HepG2 (cell line): ENCODE measurements around the gene ZBTB9. TPM values are rescaled to one million over a fixed set of nuclear protein-coding genes. Genes with fewer than 3 reads are reported as not detected.

Source experiments
- ADNP ChIP-seq: sonication (generic); formaldehyde crosslinking; IDR thresholded peaks from 2 replicates; pipeline ENCODE4 v1.4.0; 2020; ENCODE audit warnings: missing genetic modification reagents
- CENPT ChIP-seq: sonication (generic); formaldehyde crosslinking; IDR thresholded peaks from 2 replicates; pipeline ENCODE4 v1.8.0; 2022; ENCODE audit warnings: low read depth, mild to moderate bottlenecking, moderate library complexity, missing genetic modification reagents
- EEA1 ChIP-seq: sonication (generic); formaldehyde crosslinking; IDR thresholded peaks from 2 replicates; pipeline ENCODE4 v1.5.1; 2020; ENCODE audit warnings: mild to moderate bottlenecking, missing genetic modification reagents, borderline replicate concordance
- ERF ChIP-seq: IDR thresholded peaks from 2 replicates; pipeline ENCODE4 v1.6.1; 2018; ENCODE audit warnings: missing biosample characterization, missing genetic modification reagents
- HMG20A ChIP-seq: IDR thresholded peaks from 2 replicates; pipeline ENCODE4 v1.6.1; 2016; ENCODE audit warnings: borderline replicate concordance
- IKZF1 ChIP-seq: fragments of 450-650 bp; IDR thresholded peaks from 2 replicates; pipeline ENCODE4 v1.7.1; 2016
- NFE2L1 ChIP-seq: sonication (generic); formaldehyde crosslinking; IDR thresholded peaks from 2 replicates; pipeline ENCODE4 v1.4.0; 2020; ENCODE audit warnings: missing genetic modification reagents, mild to moderate bottlenecking, borderline replicate concordance
- NR1H2 ChIP-seq: sonication (generic); formaldehyde crosslinking; IDR thresholded peaks from 2 replicates; pipeline ENCODE4 v1.8.1; 2022; ENCODE audit warnings: low read depth, missing genetic modification reagents, borderline replicate concordance
- SMAD1 ChIP-seq: sonication (generic); formaldehyde crosslinking; IDR thresholded peaks from 2 replicates; pipeline ENCODE4 v1.4.0; 2020; ENCODE audit warnings: missing genetic modification reagents, low read depth, mild to moderate bottlenecking, borderline replicate concordance
- SOX13 ChIP-seq, 3 experiments: fragments of 450-650 bp in 1 of 3; sonication (generic) in 1 of 3; formaldehyde crosslinking in 1 of 3; IDR thresholded peaks in 2 of 3; conservative IDR thresholded peaks in 1 of 3; 2 replicates each; pipeline versions ENCODE4 v1.5.0 to v1.6.1; 2016 to 2020; ENCODE audit warnings: antibody characterized with exemption in 1 of 3, mild to moderate bottlenecking in 1 of 3, missing compliant biosample characterization in 1 of 3, missing genetic modification reagents in 1 of 3, moderate library complexity in 1 of 3
- STAT6 ChIP-seq: sonication (generic); formaldehyde crosslinking; IDR thresholded peaks from 2 replicates; pipeline ENCODE4 v1.4.0; 2020; ENCODE audit warnings: missing genetic modification reagents, mild to moderate bottlenecking, borderline replicate concordance
- ZFP41 ChIP-seq: sonication (generic); formaldehyde crosslinking; IDR thresholded peaks from 2 replicates; pipeline ENCODE4 v1.4.0; 2020; ENCODE audit warnings: mild to moderate bottlenecking, missing genetic modification reagents, borderline replicate concordance
- ZNF253 ChIP-seq: sonication (generic); formaldehyde crosslinking; IDR thresholded peaks from 2 replicates; pipeline ENCODE4 v1.8.0; 2022; ENCODE audit warnings: mild to moderate bottlenecking, missing genetic modification reagents, borderline replicate concordance
- ZNF333 ChIP-seq: sonication (generic); formaldehyde crosslinking; IDR thresholded peaks from 2 replicates; pipeline ENCODE4 v1.4.0; 2020; ENCODE audit warnings: mild to moderate bottlenecking, missing genetic modification reagents, borderline replicate concordance
- ZNF691 ChIP-seq: sonication (generic); formaldehyde crosslinking; IDR thresholded peaks from 2 replicates; pipeline ENCODE4 v1.4.0; 2020; ENCODE audit warnings: missing genetic modification reagents, low read depth, mild to moderate bottlenecking, borderline replicate concordance
- ZNF777 ChIP-seq: sonication (generic); formaldehyde crosslinking; IDR thresholded peaks from 2 replicates; pipeline ENCODE4 v1.4.0; 2020; ENCODE audit warnings: missing genetic modification reagents
- ZNF891 ChIP-seq: sonication (generic); formaldehyde crosslinking; IDR thresholded peaks from 2 replicates; pipeline ENCODE4 v1.5.0; 2020; ENCODE audit warnings: mild to moderate bottlenecking, missing genetic modification reagents
- polyA plus RNA-seq, 8 experiments: library from polyadenylated mRNA; depleted of rRNA in 3 of 8; stranded (reverse) in 7 of 8; unstranded in 1 of 8; fragments of >200 nt; fragmentation: Illumina TruSeq in 4 of 8; extraction: Trizol in 4 of 8; gene quantifications; 2 replicates each; pipeline versions ENCODE4 v1.2.1 to v1.2.3, GENCODE V29; 2011 to 2016; ENCODE audit warnings: low read depth in 4 of 8, missing spikeins in 1 of 8, mixed read lengths in 1 of 8; ENCODE audit not compliant: insufficient read depth in 1 of 8
- total RNA-seq, 5 experiments: library from RNA; depleted of rRNA; stranded (reverse); fragments of >200 nt; fragmentation: Illumina TruSeq; extraction: Trizol; gene quantifications; 2 replicates each; pipeline ENCODE4 v1.2.3, GENCODE V29; 2016; ENCODE audit warnings: low read depth in 1 of 5
- TF ChIP-seq, protein P1 (sequence below): sonication (generic); formaldehyde crosslinking; IDR thresholded peaks from 2 replicates; pipeline ENCODE4 v1.9.0; 2021; ENCODE audit warnings: missing genetic modification reagents, borderline replicate concordance
- TF ChIP-seq, protein P2 (sequence below): sonication (generic); formaldehyde crosslinking; IDR thresholded peaks from 2 replicates; pipeline ENCODE4 v1.5.0; 2020; ENCODE audit warnings: mild to moderate bottlenecking, missing genetic modification reagents

ZBTB9 gene
- total and polyA plus RNA-seq, 2 of the 13 experiments (the other 11 are each of a cell fraction or from before 2014, with no cell fraction given), result 5.3 to 9.2 TPM

- 0 out of 2 replicates have a peak, but pooled peaks have one; percentile 15 for TF ChIP-seq ZNF691 (CRISPR knock-in tag)
- TF ChIP-seq ZNF253 (CRISPR knock-in tag), result no peak
- peak; percentile 31; the same call in 1 of the 2 replicates for TF ChIP-seq SMAD1 (CRISPR knock-in tag)
- no peak; the same call in 1 of the 2 replicates for TF ChIP-seq NR1H2
- no peak for TF ChIP-seq CENPT (CRISPR knock-in tag)
- TF ChIP-seq STAT6, result peak; percentile 97; the same call in 1 of the 2 replicates
- TF ChIP-seq IKZF1, result no peak
- TF ChIP-seq, protein P1, sequence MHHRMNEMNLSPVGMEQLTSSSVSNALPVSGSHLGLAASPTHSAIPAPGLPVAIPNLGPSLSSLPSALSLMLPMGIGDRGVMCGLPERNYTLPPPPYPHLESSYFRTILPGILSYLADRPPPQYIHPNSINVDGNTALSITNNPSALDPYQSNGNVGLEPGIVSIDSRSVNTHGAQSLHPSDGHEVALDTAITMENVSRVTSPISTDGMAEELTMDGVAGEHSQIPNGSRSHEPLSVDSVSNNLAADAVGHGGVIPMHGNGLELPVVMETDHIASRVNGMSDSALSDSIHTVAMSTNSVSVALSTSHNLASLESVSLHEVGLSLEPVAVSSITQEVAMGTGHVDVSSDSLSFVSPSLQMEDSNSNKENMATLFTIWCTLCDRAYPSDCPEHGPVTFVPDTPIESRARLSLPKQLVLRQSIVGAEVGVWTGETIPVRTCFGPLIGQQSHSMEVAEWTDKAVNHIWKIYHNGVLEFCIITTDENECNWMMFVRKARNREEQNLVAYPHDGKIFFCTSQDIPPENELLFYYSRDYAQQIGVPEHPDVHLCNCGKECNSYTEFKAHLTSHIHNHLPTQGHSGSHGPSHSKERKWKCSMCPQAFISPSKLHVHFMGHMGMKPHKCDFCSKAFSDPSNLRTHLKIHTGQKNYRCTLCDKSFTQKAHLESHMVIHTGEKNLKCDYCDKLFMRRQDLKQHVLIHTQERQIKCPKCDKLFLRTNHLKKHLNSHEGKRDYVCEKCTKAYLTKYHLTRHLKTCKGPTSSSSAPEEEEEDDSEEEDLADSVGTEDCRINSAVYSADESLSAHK (CRISPR knock-in tag), result no peak; the same call in 1 of the 2 replicates
- TF ChIP-seq, protein P2, sequence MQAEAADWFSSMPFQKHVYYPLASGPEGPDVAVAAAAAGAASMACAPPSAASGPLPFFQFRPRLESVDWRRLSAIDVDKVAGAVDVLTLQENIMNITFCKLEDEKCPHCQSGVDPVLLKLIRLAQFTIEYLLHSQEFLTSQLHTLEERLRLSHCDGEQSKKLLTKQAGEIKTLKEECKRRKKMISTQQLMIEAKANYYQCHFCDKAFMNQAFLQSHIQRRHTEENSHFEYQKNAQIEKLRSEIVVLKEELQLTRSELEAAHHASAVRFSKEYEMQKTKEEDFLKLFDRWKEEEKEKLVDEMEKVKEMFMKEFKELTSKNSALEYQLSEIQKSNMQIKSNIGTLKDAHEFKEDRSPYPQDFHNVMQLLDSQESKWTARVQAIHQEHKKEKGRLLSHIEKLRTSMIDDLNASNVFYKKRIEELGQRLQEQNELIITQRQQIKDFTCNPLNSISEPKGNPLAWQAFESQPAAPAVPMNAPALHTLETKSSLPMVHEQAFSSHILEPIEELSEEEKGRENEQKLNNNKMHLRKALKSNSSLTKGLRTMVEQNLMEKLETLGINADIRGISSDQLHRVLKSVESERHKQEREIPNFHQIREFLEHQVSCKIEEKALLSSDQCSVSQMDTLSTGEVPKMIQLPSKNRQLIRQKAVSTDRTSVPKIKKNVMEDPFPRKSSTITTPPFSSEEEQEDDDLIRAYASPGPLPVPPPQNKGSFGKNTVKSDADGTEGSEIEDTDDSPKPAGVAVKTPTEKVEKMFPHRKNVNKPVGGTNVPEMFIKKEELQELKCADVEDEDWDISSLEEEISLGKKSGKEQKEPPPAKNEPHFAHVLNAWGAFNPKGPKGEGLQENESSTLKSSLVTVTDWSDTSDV (CRISPR knock-in tag), result peak; percentile 66; the same call in 1 of the 2 replicates
- TF ChIP-seq ZFP41 (CRISPR knock-in tag), result no peak
- peak; percentile 41 for TF ChIP-seq ZNF777 (CRISPR knock-in tag)
- TF ChIP-seq EEA1 (CRISPR knock-in tag), result no peak
- peak; percentile 90 for TF ChIP-seq ERF (CRISPR knock-in tag)
- 0 out of 2 replicates have a peak, but pooled peaks have one; percentile 53 for TF ChIP-seq ZNF333 (CRISPR knock-in tag)
- no peak; the same call in 1 of the 2 replicates for TF ChIP-seq HMG20A (CRISPR knock-in tag)
- 0 out of 2 replicates have a peak, but pooled peaks have one; percentile 35 for TF ChIP-seq ZNF891 (CRISPR knock-in tag)
- TF ChIP-seq NFE2L1, result no peak
- TF ChIP-seq ADNP (CRISPR knock-in tag), result no peak
- no peak for TF ChIP-seq SOX13 (IDR thresholded peaks at IDR 0.05)
- 0 out of 4 replicates have a peak, but pooled peaks of 1 of the 2 experiments have one; percentile 34 for TF ChIP-seq SOX13 (CRISPR knock-in tag; conservative IDR thresholded peaks at IDR 0.05 in 1 of 2, IDR thresholded peaks at IDR 0.05 in 1 of 2)
These were observed 36.3 kb upstream of the ZBTB9 start, which contains the start of gene CUTA (continued) for GRCh38 chr6:33417903-33418689.
